A549 (cell line): ENCODE data around the gene VPS13D. TPM values are rescaled to one million over a fixed set of nuclear protein-coding genes. Genes with fewer than 3 reads are reported as not detected.
A peak's percentile ranks its signal among the peaks of the same experiment; 100 is the strongest.

Experiments used
- ATAC-seq, 2 experiments: fragments of 200-7000 bp in 1 of 2; fragments of >200 bp in 1 of 2; cut with Nextera tagmentation in 1 of 2; cut with Tn5 transposase in 1 of 2; 3 replicates each; pipeline versions ENCODE4 v1.8.0 to v1.9.1; 2018 to 2020; ENCODE audit warnings: mild to moderate bottlenecking in 1 of 2, moderate library complexity in 1 of 2
- CTCF ChIA-PET: fragments of 300-600 bp; sonication (Branson Sonifier 250); formaldehyde crosslinking; extraction: SDS; loops from one replicate; lab custom pipeline; 2021; ENCODE audit warnings: antibody characterized with exemption, inconsistent platforms; lab: Yijun Ruan, JAX
- POLR2A ChIA-PET: fragments of 350-600 bp; formaldehyde crosslinking; extraction: SDS; loops from one replicate; lab custom pipeline; 2021; ENCODE audit warnings: antibody characterized with exemption, inconsistent platforms; lab: Yijun Ruan, JAX
- DNase-seq, 2 experiments: peaks; one replicate each; pipeline versions ENCODE4 v3.0.0 to v3.0.0-alpha.2; 2011 to 2016; ENCODE audit warnings: low read depth in 1 of 2, low spot score in 1 of 2
- FAIRE-seq: peaks from 2 replicates; lab custom pipeline; 2011; peaks lifted over from hg19 to GRCh38; lab: Jason Lieb, UNC
- H3K27ac ChIP-seq, 2 experiments: fragments of >200 bp; sonication (Bioruptor Twin); formaldehyde crosslinking; 3 replicates each; pipeline ENCODE4 v1.5.1; 2016 to 2017
- H3K4me1 ChIP-seq: fragments of >200 bp; sonication (Bioruptor Twin); formaldehyde crosslinking; 3 replicates; pipeline ENCODE4 v1.6.1; 2016
- H3K4me2 ChIP-seq: fragments of >200 bp; sonication (Bioruptor Twin); formaldehyde crosslinking; 3 replicates; pipeline ENCODE4 v1.6.1; 2016
- H3K4me3 ChIP-seq: fragments of >200 bp; sonication (Bioruptor Twin); formaldehyde crosslinking; 3 replicates; pipeline ENCODE4 v1.5.1; 2016
- H3K9me3 ChIP-seq: fragments of >200 bp; sonication (Bioruptor Twin); formaldehyde crosslinking; 3 replicates; pipeline ENCODE4 v1.6.1; 2016
- CBX2 ChIP-seq: fragments of 200-600 bp; sonication (generic); IDR thresholded peaks from 2 replicates; pipeline ENCODE4 v1.6.1; 2016; ENCODE audit warnings: low read depth, mild to moderate bottlenecking, borderline replicate concordance
- CBX8 ChIP-seq: fragments of 200-600 bp; sonication (generic); IDR thresholded peaks from 2 replicates; pipeline ENCODE4 v1.6.1; 2016
- CHD2 ChIP-seq: fragments of 150-350 bp; IDR thresholded peaks from 2 replicates; pipeline ENCODE4 v1.6.1; 2014; ENCODE audit warnings: low read length; ENCODE audit not compliant: partially characterized antibody
- CHD4 ChIP-seq: fragments of 200-600 bp; sonication (generic); IDR thresholded peaks from 2 replicates; pipeline ENCODE4 v1.6.1; 2016; ENCODE audit warnings: antibody characterized with exemption, mild to moderate bottlenecking, borderline replicate concordance
- EHMT2 ChIP-seq: fragments of 200-600 bp; sonication (generic); IDR thresholded peaks from 2 replicates; pipeline ENCODE4 v1.6.1; 2016; ENCODE audit warnings: antibody characterized with exemption, low read depth, mild to moderate bottlenecking, moderate library complexity
- FOXS1 ChIP-seq: fragments of 250-450 bp; sonication (Bioruptor Pico); IDR thresholded peaks from 2 replicates; pipeline ENCODE4 v1.5.0; 2020; ENCODE audit warnings: mild to moderate bottlenecking, moderate library complexity
- GATA3 ChIP-seq: IDR thresholded peaks from 2 replicates; pipeline ENCODE4 v1.6.1; 2012; ENCODE audit warnings: borderline replicate concordance
- HDAC2 ChIP-seq: fragments of 200-600 bp; sonication (generic); IDR thresholded peaks from 2 replicates; pipeline ENCODE4 v1.6.1; 2016
- HOXA7 ChIP-seq: fragments of 250-450 bp; sonication (Bioruptor Pico); IDR thresholded peaks from 2 replicates; pipeline ENCODE4 v1.5.0; 2020; ENCODE audit warnings: mild to moderate bottlenecking, moderate library complexity
- HOXB13 ChIP-seq: fragments of 250-450 bp; sonication (Bioruptor Pico); IDR thresholded peaks from 2 replicates; pipeline ENCODE4 v1.5.0; 2020; ENCODE audit warnings: low read depth, mild to moderate bottlenecking, moderate library complexity
- HOXB5 ChIP-seq: fragments of 250-450 bp; sonication (Bioruptor Pico); IDR thresholded peaks from 2 replicates; pipeline ENCODE4 v1.5.0; 2020; ENCODE audit warnings: mild to moderate bottlenecking, moderate library complexity
- JUN ChIP-seq, 2 experiments: fragments of >200 bp; sonication (Bioruptor Twin); formaldehyde crosslinking; IDR thresholded peaks; 2 replicates in 1 of 2; 3 replicates in 1 of 2; pipeline ENCODE4 v1.6.1; 2016 to 2017
- KDM1A ChIP-seq: fragments of 200-600 bp; sonication (generic); IDR thresholded peaks from 2 replicates; pipeline ENCODE4 v1.6.1; 2016; ENCODE audit warnings: low read depth, mild to moderate bottlenecking
- MAZ ChIP-seq: fragments of 150-350 bp; IDR thresholded peaks from 2 replicates; pipeline ENCODE4 v1.6.1; 2014; ENCODE audit warnings: antibody characterized with exemption, low read depth, low read length, borderline replicate concordance
- PHF8 ChIP-seq: fragments of 200-600 bp; sonication (generic); IDR thresholded peaks from 2 replicates; pipeline ENCODE4 v1.6.1; 2016; ENCODE audit warnings: low read depth, mild to moderate bottlenecking, antibody characterized with exemption, moderate library complexity, borderline replicate concordance
- POLR2AphosphoS2 ChIP-seq: conservative IDR thresholded peaks from 2 replicates; pipeline ENCODE4 v1.6.1; 2012; ENCODE audit warnings: low read length, improper control_type of control experiment, inconsistent platforms
- RAD21 ChIP-seq, 2 experiments: fragments of >200 bp in 1 of 2; sonication (Bioruptor Twin) in 1 of 2; formaldehyde crosslinking in 1 of 2; IDR thresholded peaks in 1 of 2; conservative IDR thresholded peaks in 1 of 2; 2 replicates in 1 of 2; 3 replicates in 1 of 2; pipeline ENCODE4 v1.6.1; 2012 to 2018; ENCODE audit warnings: inconsistent platforms in 1 of 2
- RARB ChIP-seq: fragments of 250-450 bp; sonication (Bioruptor Pico); IDR thresholded peaks from 2 replicates; pipeline ENCODE4 v1.8.0; 2021; ENCODE audit warnings: mild to moderate bottlenecking, moderate library complexity
- RCOR1 ChIP-seq: fragments of 150-350 bp; IDR thresholded peaks from 2 replicates; pipeline ENCODE4 v1.6.1; 2014; ENCODE audit warnings: antibody characterized with exemption, low read length, low read depth
- SMC3 ChIP-seq: fragments of >200 bp; sonication (Bioruptor Twin); formaldehyde crosslinking; IDR thresholded peaks from 3 replicates; pipeline ENCODE4 v1.6.1; 2018; ENCODE audit warnings: inconsistent platforms
- TFCP2L1 ChIP-seq: fragments of 250-450 bp; sonication (Bioruptor Pico); IDR thresholded peaks from 2 replicates; pipeline ENCODE4 v1.5.0; 2021; ENCODE audit warnings: mild to moderate bottlenecking
- ZFP36 ChIP-seq: fragments of 450-650 bp; IDR thresholded peaks from 2 replicates; pipeline ENCODE4 v1.6.1; 2014; ENCODE audit warnings: borderline replicate concordance; ENCODE audit not compliant: partially characterized antibody
- ZNF302 ChIP-seq: fragments of 250-450 bp; sonication (Bioruptor Pico); IDR thresholded peaks from 2 replicates; pipeline ENCODE4 v1.9.0; 2021; ENCODE audit warnings: inconsistent platforms, mild to moderate bottlenecking, moderate library complexity
- WGBS: methylation state at CpG from one replicate; pipeline ENCODE4 v1.1.6; 2017; ENCODE audit errors: missing lambda C conversion rate; 5-methylcytosine and 5-hydroxymethylcytosine counted together
- polyA plus RNA-seq, 4 experiments: library from polyadenylated mRNA; depleted of rRNA in 3 of 4; stranded (reverse); fragments of >200 nt; fragmentation: RNase III in 1 of 4; extraction: RNeasy Plus Mini Kit Qiagen cat#74134 plus additional on column Dnase treatment in 1 of 4; gene quantifications; 2 replicates in 3 of 4; 3 replicates in 1 of 4; pipeline ENCODE4 v1.2.3, GENCODE V29; 2011 to 2017
- TF ChIP-seq, protein P1 (sequence below): IDR thresholded peaks from 2 replicates; pipeline ENCODE4 v1.6.1; 2012
- TF ChIP-seq, protein P2 (sequence below): fragments of 200-600 bp; sonication (generic); IDR thresholded peaks from 2 replicates; pipeline ENCODE4 v1.6.1; 2016; ENCODE audit warnings: antibody characterized with exemption, mild to moderate bottlenecking, moderate library complexity
- TF ChIP-seq, protein P3 (sequence below): IDR thresholded peaks from 2 replicates; pipeline ENCODE4 v1.6.1; 2012

Gene VPS13D
- polyA plus RNA-seq, 2 of the 4 experiments (the other 2 are of a cell fraction), result 5.4 to 15.9 TPM

DNA sequence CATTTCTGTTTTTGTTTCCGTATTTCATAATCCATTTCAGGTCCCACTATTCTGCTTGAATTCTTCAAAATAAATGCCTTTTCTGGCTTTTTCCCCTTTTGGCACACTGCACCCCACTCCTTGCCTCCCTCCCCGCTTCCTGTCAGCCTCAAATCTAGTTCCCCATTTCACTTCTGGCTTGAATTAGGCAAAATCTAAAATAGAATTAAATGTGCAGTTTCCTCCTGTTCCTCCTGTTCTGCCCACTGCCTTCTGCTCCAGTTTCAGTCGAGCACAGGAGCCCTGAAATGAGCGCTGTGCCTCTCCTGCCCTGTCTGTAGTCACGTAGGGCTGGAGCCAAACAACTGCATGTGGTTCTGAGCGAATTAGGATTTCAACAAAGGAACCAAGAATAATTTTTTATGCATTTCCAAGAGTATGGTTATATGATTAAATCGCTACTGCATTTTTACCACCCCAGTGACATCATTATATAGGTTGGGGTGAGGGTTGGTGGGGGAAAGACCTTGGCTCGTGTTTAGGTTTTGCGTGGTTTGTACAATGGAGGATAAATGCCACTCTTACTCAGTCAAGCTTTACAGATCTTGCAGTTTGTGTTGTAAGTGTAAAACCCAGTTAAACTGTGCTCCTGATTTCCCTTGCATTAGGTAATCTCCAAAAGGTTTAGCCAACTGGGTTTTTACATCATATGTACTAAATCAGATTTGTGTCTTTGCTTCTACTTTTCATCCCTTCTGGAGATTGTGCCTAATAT lies 114.9 kb downstream of the VPS13D start:
- POLR2A ChIA-PET, result no interaction called here
- 94% methylated on average over 9 of the region's 9 CpGs for WGBS
- Histone ChIP-seq H3K4me2 (no peak overlapping the region), H3K4me1 (peaks cover 31% of the 10 kb centered on the region), H3K9me3 (no peaks in the 10 kb centered on the region), H3K27ac (0 out of 6 replicates have a peak overlapping the region, but pooled peaks of 1 of the 2 experiments have one; percentile 1), H3K4me3 (no peak overlapping the region)
- no peak for TF ChIP-seq HDAC2
- no peak for TF ChIP-seq HOXB5 (CRISPR knock-in tag)
- TF ChIP-seq PHF8, result no peak
- no peak for TF ChIP-seq TFCP2L1 (CRISPR knock-in tag)
- TF ChIP-seq GATA3, result no peak
- no peak for TF ChIP-seq JUN (IDR thresholded peaks at IDR 0.05)
- DNase-seq (no peak), FAIRE-seq (no peak), ATAC-seq (no peak)
- CTCF ChIA-PET, result no interaction called here

DNA sequence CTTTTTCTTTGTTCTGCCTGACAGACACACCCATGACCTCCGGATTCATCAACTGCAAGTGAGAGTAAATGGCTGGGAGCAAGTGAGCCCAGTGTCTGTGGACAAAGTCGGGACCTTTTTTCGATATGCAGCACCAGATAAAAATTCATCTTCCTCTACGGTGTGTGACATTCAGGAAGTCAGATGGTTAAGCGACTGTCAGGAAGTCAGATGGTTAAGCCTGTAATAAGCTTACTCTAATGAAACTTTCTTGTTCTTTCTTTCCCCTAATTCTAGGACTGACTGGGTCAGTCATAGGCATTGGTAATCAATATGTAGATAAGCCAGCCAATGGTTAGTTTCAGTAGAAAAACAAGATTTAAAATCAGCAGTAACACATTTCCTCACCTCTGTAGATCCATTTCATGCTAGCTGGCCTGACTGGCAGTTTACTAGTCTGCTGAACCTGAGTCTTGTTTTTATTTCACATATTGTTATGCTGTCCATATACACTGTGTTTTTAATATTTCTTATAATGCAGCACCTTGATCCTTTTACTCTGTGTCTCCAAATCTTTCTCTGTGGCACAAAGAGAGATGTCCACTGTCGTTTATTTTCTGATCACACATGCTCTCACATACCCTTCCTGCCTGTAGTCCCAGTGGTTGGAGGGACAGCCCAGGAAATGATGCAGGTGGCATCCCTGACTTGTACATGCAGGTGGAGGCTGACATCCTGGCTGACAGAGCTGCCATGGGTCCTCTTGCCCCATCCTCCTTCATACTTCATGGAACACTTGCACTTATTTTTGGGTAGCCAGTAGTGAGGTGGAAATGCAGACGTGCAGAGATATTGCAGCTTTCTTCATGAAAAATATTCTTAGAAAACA lies 115.8 kb downstream of the VPS13D start:
- ATAC-seq (no peak), DNase-seq (no peak), FAIRE-seq (no peak)
- peaks cover 31% of the 10 kb centered on the region for H3K4me1 ChIP-seq
- WGBS, result 73% methylated on average over 7 of the region's 7 CpGs
- no peaks in the 10 kb centered on the region for H3K9me3 ChIP-seq
- H3K27ac ChIP-seq, result peak overlapping the region in 1 of 2 experiments; percentile 43; a peak in 1 of 6 replicates
- no peak for TF ChIP-seq JUN (IDR thresholded peaks at IDR 0.05)
- no peak for TF ChIP-seq EHMT2
- TF ChIP-seq FOXS1 (CRISPR knock-in tag), result no peak
- no peak for TF ChIP-seq PHF8
- no peak for TF ChIP-seq POLR2AphosphoS2
- TF ChIP-seq RCOR1, result no peak
- TF ChIP-seq, protein P1, sequence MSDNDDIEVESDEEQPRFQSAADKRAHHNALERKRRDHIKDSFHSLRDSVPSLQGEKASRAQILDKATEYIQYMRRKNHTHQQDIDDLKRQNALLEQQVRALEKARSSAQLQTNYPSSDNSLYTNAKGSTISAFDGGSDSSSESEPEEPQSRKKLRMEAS, result no peak
- no peak for TF ChIP-seq HOXA7 (CRISPR knock-in tag)
- TF ChIP-seq MAZ, result no peak
- TF ChIP-seq HOXB13 (CRISPR knock-in tag), result no peak
- no peak for TF ChIP-seq CHD2
- TF ChIP-seq ZNF302, result no peak
- TF ChIP-seq ZFP36, result no peak
- TF ChIP-seq GATA3, result no peak
- no peak for TF ChIP-seq SMC3
- no peak for TF ChIP-seq HOXB5 (CRISPR knock-in tag)
- TF ChIP-seq KDM1A, result no peak
- TF ChIP-seq CBX8, result no peak
- ChIA-PET POLR2A (no interaction called here), CTCF (no interaction called here)
- no peak overlapping the region for H3K4me2 ChIP-seq
- H3K4me3 ChIP-seq, result no peak overlapping the region

DNA sequence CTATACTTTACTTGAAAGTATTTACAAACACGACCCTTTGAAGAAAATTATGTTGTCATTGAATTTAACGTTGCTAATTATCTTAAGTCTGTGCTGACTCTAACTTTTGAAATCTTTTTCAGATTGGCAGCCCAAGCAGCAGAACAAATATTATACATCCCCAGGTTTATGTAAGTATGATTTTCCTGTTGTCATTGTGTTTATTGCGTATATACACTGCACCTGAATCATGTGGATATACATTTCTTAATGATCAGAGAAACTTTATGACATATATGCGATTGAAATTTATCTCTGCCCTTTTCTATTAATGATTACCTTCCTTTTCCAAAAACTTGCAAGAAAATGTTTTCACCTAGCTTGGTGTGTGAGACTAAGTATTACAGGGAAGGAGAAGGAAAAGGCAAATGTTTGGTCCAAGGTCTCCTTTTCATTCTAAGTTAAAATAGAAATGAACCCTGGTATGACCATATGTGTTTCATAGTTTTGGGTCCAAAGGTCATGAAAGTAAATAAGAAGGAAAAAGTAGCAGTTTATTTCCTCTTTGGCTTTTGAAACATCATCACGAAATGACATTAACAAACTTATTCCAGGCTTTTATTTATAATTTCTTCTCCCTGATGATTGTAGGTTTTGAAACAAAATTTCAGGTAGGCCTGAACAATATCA lies 116.8 kb downstream of the VPS13D start:
- FAIRE-seq (no peak), DNase-seq (peak in 1 of 2 experiments; percentile 12), ATAC-seq (no peak)
- POLR2A ChIA-PET, result no interaction called here
- H3K4me1 ChIP-seq, result peaks cover 31% of the 10 kb centered on the region
- H3K4me3 ChIP-seq, result no peak overlapping the region
- 30% methylated on average over 5 of the region's 5 CpGs for WGBS
- peak overlapping the region; percentile 57 for H3K4me2 ChIP-seq
- no peaks in the 10 kb centered on the region for H3K9me3 ChIP-seq
- CTCF ChIA-PET, result no interaction called here
- H3K27ac ChIP-seq, result peak overlapping the region; percentile 45 to 56; a peak in 5 of 6 replicates
- TF ChIP-seq EHMT2, result no peak
- TF ChIP-seq RARB, result no peak
- TF ChIP-seq HOXB13 (CRISPR knock-in tag), result no peak
- TF ChIP-seq CHD4, result no peak
- TF ChIP-seq, protein P2, sequence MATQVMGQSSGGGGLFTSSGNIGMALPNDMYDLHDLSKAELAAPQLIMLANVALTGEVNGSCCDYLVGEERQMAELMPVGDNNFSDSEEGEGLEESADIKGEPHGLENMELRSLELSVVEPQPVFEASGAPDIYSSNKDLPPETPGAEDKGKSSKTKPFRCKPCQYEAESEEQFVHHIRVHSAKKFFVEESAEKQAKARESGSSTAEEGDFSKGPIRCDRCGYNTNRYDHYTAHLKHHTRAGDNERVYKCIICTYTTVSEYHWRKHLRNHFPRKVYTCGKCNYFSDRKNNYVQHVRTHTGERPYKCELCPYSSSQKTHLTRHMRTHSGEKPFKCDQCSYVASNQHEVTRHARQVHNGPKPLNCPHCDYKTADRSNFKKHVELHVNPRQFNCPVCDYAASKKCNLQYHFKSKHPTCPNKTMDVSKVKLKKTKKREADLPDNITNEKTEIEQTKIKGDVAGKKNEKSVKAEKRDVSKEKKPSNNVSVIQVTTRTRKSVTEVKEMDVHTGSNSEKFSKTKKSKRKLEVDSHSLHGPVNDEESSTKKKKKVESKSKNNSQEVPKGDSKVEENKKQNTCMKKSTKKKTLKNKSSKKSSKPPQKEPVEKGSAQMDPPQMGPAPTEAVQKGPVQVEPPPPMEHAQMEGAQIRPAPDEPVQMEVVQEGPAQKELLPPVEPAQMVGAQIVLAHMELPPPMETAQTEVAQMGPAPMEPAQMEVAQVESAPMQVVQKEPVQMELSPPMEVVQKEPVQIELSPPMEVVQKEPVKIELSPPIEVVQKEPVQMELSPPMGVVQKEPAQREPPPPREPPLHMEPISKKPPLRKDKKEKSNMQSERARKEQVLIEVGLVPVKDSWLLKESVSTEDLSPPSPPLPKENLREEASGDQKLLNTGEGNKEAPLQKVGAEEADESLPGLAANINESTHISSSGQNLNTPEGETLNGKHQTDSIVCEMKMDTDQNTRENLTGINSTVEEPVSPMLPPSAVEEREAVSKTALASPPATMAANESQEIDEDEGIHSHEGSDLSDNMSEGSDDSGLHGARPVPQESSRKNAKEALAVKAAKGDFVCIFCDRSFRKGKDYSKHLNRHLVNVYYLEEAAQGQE, result no peak
- TF ChIP-seq, protein P3, sequence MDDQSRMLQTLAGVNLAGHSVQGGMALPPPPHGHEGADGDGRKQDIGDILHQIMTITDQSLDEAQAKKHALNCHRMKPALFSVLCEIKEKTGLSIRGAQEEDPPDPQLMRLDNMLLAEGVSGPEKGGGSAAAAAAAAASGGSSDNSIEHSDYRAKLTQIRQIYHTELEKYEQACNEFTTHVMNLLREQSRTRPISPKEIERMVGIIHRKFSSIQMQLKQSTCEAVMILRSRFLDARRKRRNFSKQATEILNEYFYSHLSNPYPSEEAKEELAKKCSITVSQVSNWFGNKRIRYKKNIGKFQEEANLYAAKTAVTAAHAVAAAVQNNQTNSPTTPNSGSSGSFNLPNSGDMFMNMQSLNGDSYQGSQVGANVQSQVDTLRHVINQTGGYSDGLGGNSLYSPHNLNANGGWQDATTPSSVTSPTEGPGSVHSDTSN, result no peak
- TF ChIP-seq CBX8, result no peak
- no peak for TF ChIP-seq CHD2
- no peak for TF ChIP-seq FOXS1 (CRISPR knock-in tag)
- no peak for TF ChIP-seq CBX2
- TF ChIP-seq RAD21 (conservative IDR thresholded peaks at IDR 0.05 in 1 of 2, IDR thresholded peaks at IDR 0.05 in 1 of 2), result no peak
